Cardiac fibroblast (primary cell): ENCODE results near the gene NEAT1.
A peak's percentile ranks its signal among the peaks of the same experiment; 100 is the strongest.
"Not testable (repeated sequence)": the region's sequence is repeated elsewhere in the genome, so short reads cannot be mapped to it uniquely, and the experiment has no call there.

Experiments
- DNase-seq, 2 donors: peaks; one replicate each; pipeline versions ENCODE4 v3.0.0 to v3.0.0-alpha.2; 2010; ENCODE audit warnings: low read depth in 2 of 2
- H3K4me3 ChIP-seq, 2 donors: replicated peaks in 1 of 2; 1 replicate in 1 of 2; 2 replicates in 1 of 2; pipeline ENCODE4 v1.5.1; 2011; ENCODE audit warnings: low read depth in 2 of 2, low read length in 2 of 2, mild to moderate bottlenecking in 2 of 2, moderate library complexity in 1 of 2
- TF ChIP-seq, protein P1 (sequence below): IDR thresholded peaks from one replicate; pipeline ENCODE4 v1.5.1; 2011; ENCODE audit warnings: low read depth, mild to moderate bottlenecking, low read length, inconsistent platforms

The NEAT1 gene

DNA sequence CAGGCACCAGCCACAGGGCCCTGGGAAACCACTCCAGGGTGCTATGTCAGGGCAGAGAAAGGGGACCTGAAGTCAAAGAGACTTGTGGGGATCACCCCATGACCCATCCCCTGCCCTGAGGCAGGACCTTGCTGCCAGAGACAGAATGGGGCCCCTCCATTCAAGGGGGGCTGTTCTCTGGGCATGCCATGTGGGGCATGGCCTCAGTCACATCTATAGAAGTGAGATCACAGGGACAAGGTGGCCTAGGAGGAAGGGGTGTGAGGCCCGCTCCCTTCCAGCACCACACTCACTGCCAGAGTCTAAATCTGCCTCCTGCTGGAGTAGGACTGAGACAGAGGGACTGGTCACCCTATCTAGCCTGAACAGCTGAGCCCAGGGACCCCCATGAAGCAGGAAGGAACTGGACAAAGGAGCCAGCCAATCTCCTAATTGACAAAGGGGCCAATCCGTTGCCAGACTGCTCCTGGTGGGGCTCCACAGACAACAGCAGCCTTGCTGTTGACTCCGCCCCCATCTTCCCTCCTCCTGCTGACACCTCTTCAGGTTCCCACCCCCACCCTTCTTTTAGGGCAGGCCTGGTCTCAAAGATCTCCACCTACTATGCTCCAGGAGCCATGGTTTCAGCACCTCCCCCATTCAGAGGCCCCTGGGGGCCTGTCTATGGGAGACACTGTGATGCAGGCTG, 26.0 kb downstream of the NEAT1 start:
- DNase-seq: peak; percentile 77 to 89
- no peak overlapping the region for H3K4me3 ChIP-seq
- TF ChIP-seq, protein P1, sequence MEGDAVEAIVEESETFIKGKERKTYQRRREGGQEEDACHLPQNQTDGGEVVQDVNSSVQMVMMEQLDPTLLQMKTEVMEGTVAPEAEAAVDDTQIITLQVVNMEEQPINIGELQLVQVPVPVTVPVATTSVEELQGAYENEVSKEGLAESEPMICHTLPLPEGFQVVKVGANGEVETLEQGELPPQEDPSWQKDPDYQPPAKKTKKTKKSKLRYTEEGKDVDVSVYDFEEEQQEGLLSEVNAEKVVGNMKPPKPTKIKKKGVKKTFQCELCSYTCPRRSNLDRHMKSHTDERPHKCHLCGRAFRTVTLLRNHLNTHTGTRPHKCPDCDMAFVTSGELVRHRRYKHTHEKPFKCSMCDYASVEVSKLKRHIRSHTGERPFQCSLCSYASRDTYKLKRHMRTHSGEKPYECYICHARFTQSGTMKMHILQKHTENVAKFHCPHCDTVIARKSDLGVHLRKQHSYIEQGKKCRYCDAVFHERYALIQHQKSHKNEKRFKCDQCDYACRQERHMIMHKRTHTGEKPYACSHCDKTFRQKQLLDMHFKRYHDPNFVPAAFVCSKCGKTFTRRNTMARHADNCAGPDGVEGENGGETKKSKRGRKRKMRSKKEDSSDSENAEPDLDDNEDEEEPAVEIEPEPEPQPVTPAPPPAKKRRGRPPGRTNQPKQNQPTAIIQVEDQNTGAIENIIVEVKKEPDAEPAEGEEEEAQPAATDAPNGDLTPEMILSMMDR: no peak

DNA sequence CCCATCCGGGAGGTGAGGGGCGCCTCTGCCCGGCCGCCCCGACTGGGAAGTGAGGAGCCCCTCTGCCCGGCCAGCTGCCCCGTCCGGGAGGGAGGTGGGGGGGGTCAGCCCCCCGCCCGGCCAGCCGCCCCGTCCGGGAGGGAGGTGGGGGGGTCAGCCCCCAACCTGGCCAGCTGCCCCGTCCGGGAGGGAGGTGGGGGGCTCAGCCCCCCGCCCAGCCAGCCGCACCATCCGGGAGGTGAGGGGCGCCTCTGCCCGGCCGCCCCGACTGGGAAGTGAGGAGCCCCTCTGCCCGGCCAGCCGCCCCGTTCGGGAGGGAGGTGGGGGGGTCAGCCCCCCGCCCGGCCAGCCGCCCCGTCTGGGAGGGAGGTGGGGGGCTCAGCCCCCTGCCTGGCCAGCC, 28.7 kb downstream of the NEAT1 start:
- not testable (repeated sequence) for H3K4me3 ChIP-seq, DNase-seq

DNA sequence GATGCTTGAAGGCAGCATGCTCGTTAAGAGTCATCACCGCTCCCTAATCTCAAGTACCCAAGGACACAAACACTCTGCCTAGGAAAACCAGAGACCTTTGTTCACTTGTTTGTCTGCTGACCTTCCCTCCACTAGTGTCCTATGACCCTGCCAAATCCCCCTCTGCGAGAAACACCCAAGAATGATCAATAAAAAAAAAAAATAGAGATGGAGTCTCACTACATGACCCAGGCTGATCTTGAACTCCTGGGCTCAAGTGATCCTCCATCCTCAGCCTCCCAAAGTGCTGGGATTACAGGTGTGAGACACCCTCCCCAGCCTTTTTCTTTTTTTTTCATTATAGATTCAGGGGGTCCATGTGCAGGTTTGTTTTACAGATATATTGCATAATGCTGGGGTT, 29.7 kb downstream of the NEAT1 start:
- not testable (repeated sequence) for DNase-seq, H3K4me3 ChIP-seq

DNA sequence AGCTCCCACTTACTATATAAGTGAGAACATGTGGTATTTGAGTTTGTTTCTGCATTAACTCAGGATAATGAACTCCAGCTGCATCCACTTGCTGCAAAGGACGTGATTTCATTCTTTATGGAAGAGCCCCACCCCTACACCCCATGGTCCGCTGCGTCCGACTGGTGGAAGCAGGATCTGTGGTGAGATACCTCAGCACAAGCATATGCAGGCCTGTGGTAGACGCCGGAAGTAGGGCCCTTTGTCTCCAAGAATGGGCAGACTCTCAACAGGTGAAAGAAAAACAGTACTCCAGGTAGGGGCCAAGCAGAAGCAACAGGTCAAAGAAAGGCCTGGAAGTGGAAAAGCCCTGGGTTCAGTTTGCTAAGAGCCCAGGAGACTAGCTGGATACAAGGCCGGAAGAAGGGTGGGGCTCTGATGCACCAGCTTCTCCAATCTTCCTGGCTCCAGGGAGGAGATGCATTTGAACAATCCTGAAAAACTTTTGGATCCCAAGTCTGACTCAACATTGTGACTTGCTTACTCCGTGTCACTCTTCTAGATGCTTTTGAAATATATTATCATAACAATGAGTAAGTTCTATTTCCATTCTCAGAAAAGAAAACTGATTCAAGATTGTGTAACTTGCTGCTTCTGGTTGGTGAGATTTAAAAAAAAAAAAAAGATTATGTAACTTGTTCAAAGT, 30.4 kb downstream of the NEAT1 start:
- TF ChIP-seq, protein P1: no peak
- H3K4me3 ChIP-seq: no peak overlapping the region
- peak; percentile 82 to 93 for DNase-seq

DNA sequence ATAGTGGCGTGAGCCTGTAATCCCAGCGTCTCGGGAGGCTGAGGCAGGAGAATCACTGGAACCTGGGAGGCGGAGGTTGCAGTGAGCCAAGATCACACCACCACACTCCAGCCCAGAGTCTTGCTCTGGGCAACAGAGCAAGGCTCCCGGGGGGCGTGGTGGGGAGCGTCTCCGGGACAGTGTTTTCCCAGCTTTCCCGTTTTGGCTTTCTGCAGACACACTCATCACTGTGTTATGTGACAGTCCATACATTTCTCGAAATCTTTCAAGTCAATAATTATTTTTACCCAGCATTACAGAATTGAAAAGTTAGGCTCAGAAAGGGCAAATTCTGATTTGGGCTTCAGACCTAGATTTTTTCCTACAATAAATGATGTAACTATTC, 31.7 kb downstream of the NEAT1 start:
- TF ChIP-seq, protein P1: no peak
- peak overlapping the region; percentile 55 to 67 for H3K4me3 ChIP-seq
- DNase-seq: peak; percentile 48 to 69

DNA sequence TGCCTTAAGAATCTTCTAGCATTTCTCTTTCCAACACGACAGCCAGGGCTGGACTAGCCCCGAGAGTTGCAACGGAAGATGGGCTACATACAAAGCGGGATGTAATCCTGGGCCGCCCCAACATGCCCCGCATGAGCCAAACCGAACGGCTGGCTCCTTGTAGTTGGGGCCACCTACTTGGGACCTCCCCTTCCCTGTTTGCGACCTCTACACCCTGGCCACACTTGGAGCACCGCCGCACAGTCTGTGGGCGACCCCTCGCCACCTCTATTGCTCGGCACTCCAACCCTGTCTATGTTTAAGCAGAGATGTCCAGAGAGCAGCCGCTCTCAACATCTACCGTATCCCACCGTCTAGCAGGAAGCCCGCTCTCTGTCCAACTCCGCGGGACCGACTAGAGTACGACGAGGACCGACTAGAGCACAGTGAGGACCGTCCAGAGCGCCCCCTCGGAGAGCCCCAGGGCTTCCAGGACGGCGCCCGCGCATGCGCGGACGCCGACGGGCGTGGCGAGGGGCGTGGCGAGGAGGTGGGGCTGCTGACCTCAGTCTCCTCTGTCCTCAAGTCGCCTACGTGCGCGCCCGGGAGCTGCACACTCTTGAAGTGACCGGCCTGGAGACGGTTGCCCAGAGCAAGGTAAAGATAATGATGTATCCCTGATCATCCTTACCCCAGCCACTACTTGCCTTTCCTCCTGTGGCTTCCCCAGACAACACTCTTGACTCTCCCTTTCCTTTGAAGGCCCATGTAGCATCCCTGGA, 32.3 kb downstream of the NEAT1 start:
- TF ChIP-seq, protein P1: no peak
- DNase-seq: peak; percentile 89 to 91
- H3K4me3 ChIP-seq: peak overlapping the region; percentile 55 to 67

DNA sequence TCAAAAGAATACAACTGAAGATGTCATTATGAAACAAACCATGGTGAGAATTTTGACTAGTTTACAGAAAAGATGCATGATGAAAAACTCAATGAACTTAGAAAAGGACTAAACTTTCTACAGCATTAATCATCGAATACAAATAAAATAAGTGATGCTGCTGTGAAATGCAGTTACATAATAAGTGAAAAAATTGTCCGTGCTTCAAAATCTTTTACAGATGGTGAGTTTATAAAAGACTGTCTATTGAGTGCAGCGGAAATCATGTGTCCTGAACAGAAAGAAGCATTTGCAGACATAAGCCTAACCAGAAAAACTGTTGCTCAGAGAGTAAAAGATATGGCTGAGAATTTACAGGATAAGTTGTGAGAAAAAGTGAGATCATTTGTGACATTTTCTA, 33.8 kb downstream of the NEAT1 start:
- no peak overlapping the region for H3K4me3 ChIP-seq
- TF ChIP-seq, protein P1: no peak
- no peak for DNase-seq
